IMR-90 (cell line): ENCODE results near the gene ACADS.

ENCODE experiments used
- FOS ChIP-seq: fragments of 150-350 bp; IDR thresholded peaks from 2 replicates; pipeline ENCODE4 v1.6.1; 2016; ENCODE audit warnings: low read depth, low read length
- POLR2A ChIP-seq: IDR thresholded peaks from 2 replicates; pipeline ENCODE4 v1.6.1; 2012; ENCODE audit warnings: mild to moderate bottlenecking, low read depth, low read length
- TF ChIP-seq, protein P1 (sequence below): conservative IDR thresholded peaks from 2 replicates; pipeline ENCODE4 v1.5.1; 2012; ENCODE audit warnings: mild to moderate bottlenecking, low read depth, low read length, improper control_type of control experiment

DNA sequence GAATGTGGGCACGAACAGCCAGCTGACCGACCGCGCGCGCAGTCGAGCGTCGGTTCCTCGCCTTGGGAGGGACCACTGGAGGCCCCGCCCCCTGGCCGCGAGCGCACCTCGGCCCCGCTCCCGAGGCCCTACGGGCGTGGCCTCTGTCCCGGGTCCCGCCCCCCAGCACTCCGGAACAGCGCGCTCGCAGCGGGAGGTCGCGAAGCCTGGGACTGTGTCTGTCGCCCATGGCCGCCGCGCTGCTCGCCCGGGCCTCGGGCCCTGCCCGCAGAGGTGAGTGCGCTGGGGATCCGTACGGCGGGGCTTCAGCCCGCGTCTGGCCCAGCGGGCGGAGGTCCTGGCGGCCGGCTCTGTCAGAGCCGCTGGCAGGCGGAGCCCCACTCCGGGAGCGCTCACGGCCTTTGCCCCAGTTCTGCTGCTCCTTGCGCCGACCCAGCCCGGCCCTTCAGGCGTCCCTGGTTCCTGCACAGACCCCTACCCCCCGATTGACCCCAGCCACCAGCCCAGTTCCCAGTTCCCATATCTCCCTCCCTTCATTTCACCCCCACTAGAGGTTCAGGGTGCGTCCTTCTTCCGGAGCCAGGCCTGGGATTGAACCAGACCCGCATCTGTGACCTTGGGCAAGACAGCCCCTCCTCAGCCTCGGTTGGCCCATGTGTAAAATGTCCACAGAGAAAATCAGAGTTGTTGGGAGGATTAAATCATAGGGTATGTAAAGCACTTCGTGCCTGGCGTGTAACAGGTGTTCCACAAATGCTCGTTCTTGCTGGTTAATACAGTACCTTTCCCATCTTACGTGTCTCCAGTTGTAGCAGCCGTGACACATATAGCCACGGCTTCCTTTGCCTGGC lies at the start of gene ACADS:
- TF ChIP-seq, protein P1, sequence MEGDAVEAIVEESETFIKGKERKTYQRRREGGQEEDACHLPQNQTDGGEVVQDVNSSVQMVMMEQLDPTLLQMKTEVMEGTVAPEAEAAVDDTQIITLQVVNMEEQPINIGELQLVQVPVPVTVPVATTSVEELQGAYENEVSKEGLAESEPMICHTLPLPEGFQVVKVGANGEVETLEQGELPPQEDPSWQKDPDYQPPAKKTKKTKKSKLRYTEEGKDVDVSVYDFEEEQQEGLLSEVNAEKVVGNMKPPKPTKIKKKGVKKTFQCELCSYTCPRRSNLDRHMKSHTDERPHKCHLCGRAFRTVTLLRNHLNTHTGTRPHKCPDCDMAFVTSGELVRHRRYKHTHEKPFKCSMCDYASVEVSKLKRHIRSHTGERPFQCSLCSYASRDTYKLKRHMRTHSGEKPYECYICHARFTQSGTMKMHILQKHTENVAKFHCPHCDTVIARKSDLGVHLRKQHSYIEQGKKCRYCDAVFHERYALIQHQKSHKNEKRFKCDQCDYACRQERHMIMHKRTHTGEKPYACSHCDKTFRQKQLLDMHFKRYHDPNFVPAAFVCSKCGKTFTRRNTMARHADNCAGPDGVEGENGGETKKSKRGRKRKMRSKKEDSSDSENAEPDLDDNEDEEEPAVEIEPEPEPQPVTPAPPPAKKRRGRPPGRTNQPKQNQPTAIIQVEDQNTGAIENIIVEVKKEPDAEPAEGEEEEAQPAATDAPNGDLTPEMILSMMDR: no peak
- TF ChIP-seq FOS: no peak
- no peak for TF ChIP-seq POLR2A
